C1 segment of cervical spinal cord (tissue), 14 donors: ENCODE results near the gene LONRF2.
A peak's percentile ranks its signal among the peaks of the same experiment; 100 is the strongest.

Source experiments
- DNase-seq, 14 donors: peaks; one replicate each; lab custom pipeline; 2025; lab: John Stamatoyannopoulos, UW

LONRF2 gene

DNA sequence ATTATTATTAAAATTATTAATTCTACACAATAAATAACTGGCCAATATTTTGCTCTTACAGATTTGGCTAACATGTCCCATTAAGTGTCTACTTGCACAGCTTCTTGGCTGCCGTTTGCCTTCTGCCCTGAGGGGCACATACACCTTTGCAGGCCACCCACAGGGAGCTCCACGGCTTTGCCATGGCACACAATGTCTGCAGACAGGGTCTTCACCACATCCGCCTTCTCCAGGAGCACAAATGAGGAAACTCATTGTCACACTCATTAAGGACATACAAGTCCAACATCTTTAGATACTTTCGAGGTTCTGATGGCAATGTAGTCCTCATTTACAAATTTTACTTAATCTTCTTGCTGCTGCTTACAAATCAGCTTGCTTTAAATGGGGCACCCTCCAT, 45.6 kb downstream of the LONRF2 start:
- DNase-seq = no peak

DNA sequence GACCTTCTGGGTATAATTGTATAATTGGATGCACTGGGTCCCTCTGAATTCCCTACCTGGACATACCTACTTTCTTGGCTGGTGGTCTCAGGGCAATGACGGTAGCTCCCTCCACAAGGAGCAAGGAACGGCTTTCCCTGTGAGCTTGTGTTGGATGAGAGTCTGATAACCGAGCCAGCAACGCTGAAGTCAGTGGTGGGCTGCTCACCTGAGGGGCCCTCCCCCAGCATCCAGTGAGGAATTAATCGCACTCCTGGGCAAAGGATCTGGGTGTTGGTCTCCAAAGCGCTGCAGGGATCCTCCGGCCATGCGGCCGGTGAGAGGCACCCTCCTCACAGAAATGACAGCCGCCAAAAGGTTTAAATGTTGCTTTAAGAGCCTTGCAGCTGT, 47.1 kb downstream of the LONRF2 start:
- DNase-seq = no peak

- DNase-seq = no peak
Observed at GRCh38 chr2:100274566-100275199, 47.6 kb downstream of the LONRF2 start.

GRCh38 chr2:100274076-100274475, 48.2 kb downstream of the LONRF2 start:
- DNase-seq = no peak

GRCh38 chr2:100273387-100273786, 48.9 kb downstream of the LONRF2 start:
- DNase-seq = no peak

DNA sequence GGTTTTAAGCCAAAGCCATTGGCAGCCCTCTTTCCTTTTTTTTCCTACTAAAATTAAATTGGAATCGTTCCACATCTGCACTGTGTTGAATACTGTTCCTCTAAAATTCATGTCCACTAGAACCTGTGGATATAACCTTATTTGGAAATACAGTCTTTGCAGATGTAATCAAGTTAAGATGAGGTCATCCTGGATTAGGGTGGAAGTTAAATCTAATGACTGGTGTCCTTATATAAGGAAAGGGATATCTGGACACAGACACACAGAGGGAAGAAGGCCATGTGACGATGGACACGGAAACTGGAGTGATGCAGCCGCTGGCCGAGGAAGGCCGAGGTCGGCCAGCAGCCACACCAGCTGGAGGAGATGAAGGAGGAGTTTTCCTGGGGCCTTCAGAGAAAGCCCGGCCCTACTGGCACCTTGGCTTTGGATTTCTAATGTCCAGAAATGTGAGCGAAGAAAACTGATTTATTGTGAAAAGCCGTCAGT, 49.4 kb downstream of the LONRF2 start:
- no peak for DNase-seq

DNA sequence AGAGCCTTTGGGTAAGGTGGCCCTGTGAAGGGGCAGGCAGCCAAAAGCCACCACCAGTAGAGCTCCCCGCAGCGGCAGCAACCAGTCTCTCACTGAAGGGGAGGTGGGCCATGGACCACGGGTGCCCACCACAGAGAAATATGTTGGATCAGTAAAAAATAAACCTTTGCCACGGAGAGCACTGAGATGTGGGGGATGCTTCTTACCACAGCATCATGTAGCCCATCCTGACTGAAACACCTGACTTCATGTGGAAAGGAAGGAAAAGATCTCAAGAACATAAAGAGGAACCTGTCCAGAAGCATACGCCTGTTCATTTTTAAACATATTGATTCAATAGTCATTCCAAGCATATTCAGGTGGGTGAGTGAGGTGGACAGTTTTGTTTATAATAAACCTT, 51.1 kb downstream of the LONRF2 start:
- no peak for DNase-seq

- DNase-seq = no peak
Observed at GRCh38 chr2:100270381-100271146, 51.7 kb downstream of the LONRF2 start.

GRCh38 chr2:100269889-100270288, 52.4 kb downstream of the LONRF2 start:
- no peak for DNase-seq

- no peak for DNase-seq
Observed at GRCh38 chr2:100268986-100269385, 53.3 kb downstream of the LONRF2 start.

GRCh38 chr2:100267751-100268150, 54.5 kb downstream of the LONRF2 start:
- no peak for DNase-seq

DNA sequence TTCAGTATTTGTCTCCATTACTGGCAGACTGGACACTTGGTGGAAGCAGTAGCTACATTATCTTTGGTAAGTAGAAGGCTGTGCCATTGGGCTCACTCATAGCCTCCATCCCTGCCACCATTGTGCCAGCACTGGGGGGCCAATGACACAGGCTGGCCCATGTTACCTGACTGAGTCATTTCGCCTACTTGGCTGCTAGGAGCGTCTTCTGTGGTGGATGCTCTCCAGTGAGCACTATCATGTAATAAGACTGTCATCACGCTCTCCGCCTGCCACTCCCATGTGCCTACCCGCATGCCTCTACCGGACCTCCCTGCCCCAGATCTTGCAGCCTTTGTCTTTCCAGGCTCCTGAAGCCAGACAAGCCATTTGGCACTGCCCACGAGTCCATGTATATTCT, 56.2 kb downstream of the LONRF2 start:
- no peak for DNase-seq

GRCh38 chr2:100265226-100265625, 57.1 kb downstream of the LONRF2 start:
- DNase-seq = no peak

GRCh38 chr2:100264651-100265050, 57.6 kb downstream of the LONRF2 start:
- DNase-seq = no peak

GRCh38 chr2:100264121-100264520, 58.2 kb downstream of the LONRF2 start:
- DNase-seq = no peak

DNA sequence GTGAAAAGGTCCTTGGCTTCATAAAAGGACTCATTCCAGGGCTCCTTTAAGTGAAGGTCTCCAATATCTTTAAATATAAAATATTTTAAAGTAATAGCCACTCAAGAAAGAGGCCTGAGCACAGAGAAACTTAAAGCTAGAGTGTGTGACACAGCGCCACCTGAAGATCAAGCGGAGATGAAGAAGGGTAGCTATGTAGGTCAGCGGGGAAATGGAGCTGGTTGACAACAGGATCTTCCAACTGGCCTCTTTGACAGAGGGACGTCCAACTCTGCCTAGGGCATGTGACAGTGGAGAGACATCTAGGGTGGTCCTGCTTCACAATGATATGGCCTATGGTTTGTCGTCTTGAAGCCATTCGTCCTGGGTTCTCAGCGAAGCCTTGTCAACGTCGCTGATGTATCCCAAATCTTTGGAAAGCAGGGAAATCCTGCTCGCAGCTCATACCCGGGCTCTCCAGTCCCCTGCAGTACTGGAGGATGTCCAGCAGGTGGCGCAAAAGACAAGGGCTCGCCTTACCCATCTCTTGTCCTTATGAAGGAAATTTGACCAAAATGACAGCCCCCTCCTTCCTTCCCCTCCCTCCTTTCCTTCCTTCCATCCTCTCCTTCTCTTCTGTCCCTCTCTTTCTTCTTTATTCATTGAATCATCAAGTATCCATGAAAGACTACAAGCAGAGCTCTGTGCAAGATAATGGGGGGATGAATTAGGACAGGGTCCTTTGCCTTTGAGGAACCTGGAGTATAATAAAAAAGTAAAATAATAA, 59.6 kb downstream of the LONRF2 start:
- peak in 11 of 14 donors; percentile 12 to 71 (median 36) for DNase-seq

DNA sequence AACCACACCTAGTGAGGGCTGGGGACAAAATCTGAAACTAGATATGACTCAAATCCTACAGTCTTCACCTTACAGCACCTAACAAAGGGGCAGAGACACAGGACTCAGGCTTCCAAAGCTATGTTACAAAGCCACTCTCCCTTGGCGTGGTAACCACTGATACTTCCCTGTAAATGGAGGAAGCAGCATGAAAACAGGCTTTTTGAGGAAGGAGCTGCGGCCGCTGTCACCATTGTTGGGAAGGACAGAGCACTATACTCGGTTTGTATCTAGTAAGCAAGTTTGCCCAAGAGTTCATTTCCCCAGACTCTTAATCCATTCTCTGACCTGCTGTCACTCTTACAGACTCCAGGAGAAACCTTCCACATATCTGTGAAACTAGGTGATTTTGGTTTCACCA, 60.3 kb downstream of the LONRF2 start:
- peak in 2 of 14 donors; percentile 17 to 33 for DNase-seq

DNA sequence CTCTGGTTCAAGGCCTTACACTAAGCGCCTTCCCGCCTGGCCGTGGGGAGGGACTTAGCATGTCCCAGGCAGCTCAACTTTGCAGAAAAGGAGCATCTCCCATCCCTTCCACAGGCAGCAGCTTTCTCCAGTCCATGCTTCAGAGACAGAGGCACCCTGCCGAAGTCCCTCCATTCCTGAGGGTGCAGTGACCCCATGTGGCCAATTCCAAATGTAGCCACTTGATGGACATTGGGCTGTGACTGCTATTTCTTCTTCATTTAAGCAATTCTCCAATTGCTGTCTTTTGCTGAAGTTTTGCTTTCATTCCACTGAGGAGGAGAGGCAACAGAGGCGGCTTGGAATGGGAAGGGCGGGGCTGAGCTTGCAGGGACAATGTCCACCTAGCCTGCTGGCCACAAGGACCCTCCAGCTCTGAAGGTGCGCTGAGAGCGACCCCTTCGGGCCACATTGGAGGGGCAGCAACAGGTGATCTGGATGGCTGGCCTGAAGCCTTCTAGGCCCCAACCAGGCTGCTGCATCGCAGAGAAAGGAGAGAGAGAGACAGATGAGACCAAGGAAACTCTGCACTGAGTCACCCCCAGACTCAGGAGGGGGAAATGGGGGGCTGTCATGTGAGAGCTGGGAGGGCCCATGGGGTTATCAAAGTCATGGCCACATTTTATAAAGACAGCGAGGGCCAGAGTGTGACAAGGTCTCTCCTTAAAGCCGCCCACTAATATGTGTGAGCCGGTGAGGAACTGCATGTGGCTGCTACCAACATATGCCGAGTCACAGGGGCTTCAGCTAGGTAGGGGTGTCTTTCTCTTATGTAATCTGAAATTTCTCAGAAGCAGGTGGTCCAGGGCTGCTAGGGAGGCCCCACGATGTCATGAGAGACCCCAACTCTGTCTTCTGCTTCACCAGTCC, 61.3 kb downstream of the LONRF2 start:
- peak in 12 of 14 donors; percentile 15 to 76 (median 49) for DNase-seq

DNA sequence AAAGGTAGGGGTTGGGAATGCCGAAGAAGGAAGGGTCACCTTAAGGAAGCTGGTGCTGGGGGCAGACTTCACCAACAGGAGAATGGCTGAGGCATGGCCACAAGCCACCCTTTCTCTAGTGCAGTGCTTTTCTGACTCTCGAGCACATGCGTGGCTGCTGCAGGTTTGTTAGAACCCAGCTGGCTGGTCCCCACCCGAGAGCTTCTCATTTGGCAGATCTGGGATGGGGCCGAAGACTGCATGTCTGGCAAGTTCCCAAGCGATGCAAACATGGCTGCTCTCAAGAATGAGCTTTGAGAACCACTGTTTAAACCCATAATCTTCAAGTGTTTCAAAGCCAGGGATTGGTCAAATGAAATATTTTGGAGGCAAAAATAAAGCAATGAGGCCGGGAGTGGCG, 63.2 kb downstream of the LONRF2 start:
- DNase-seq = no peak

DNA sequence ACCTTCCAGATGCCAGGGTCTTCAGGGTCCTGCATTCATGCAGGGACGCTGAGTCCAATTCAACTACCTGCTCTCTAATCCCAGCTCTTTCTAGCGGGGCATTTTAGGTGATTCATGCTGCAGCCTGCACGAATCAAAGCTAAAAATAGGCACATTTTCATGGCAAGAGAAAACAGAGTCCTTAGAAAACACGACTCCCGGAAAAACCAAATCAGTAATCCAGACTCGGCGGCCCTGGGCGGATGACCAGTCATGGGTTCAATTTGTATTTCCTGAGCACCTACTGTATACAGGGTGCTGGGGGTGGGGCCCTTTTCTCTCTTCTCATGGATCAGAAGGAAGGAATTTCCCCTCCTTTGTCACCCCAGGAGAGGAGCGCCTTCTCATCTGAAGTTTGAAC, 64.4 kb downstream of the LONRF2 start:
- DNase-seq = peak in 1 of 14 donors; percentile 14

GRCh38 chr2:100256849-100257248, 65.5 kb downstream of the LONRF2 start:
- no peak for DNase-seq
